Transverse colon (tissue), 4 donors: ENCODE results near the gene OVCH2. TPM values are rescaled to one million over a fixed set of nuclear protein-coding genes. Genes with fewer than 3 reads are reported as not detected.

ENCODE experiments used
- DNase-seq: peaks from one replicate; pipeline ENCODE4 v3.0.0-alpha.2; 2019
- H3K27ac ChIP-seq, 4 donors: fragments of 200-600 bp; sonication (generic); 2 replicates each; pipeline ENCODE4 v1.5.1; 2016 to 2018; ENCODE audit warnings: inconsistent platforms in 4 of 4
- H3K27me3 ChIP-seq: fragments of 200-600 bp; sonication (generic); 2 replicates; pipeline ENCODE4 v1.5.1; 2017; ENCODE audit warnings: inconsistent platforms
- H3K36me3 ChIP-seq, 4 donors: fragments of 200-600 bp; sonication (generic); 2 replicates each; pipeline ENCODE4 v1.5.1; 2017 to 2019; ENCODE audit warnings: inconsistent platforms in 4 of 4
- H3K4me1 ChIP-seq, 4 donors: fragments of 200-600 bp; sonication (generic); 2 replicates each; pipeline ENCODE4 v1.5.1; 2017 to 2020; ENCODE audit warnings: inconsistent platforms in 4 of 4
- H3K4me3 ChIP-seq, 4 donors: fragments of 200-600 bp; sonication (generic); 1 replicate in 1 of 4; 2 replicates in 3 of 4; pipeline versions ENCODE4 v1.5.1 to v1.6.1; 2017 to 2019; ENCODE audit warnings: inconsistent platforms in 4 of 4
- H3K9me3 ChIP-seq, 2 donors: fragments of 200-600 bp; sonication (generic); 2 replicates each; pipeline ENCODE4 v1.5.1; 2017 to 2019; ENCODE audit warnings: inconsistent platforms in 2 of 2
- EP300 ChIP-seq: sonication (generic); formaldehyde crosslinking; IDR thresholded peaks from one replicate; pipeline ENCODE4 v1.6.1; 2017; ENCODE audit warnings: antibody characterized with exemption, low read depth
- POLR2A ChIP-seq: fragments of 450-650 bp; IDR thresholded peaks from one replicate; pipeline ENCODE4 v1.6.1; 2016; ENCODE audit warnings: antibody characterized with exemption, mild to moderate bottlenecking, moderate library complexity
- POLR2AphosphoS5 ChIP-seq, 3 donors: sonication (generic); formaldehyde crosslinking; IDR thresholded peaks; one replicate each; pipeline ENCODE4 v1.6.1; 2016; ENCODE audit warnings: antibody characterized with exemption in 3 of 3
- WGBS, 2 donors: methylation state at CpG; one replicate each; pipeline ENCODE4 v1.1.5; 2018; ENCODE audit warnings: low coverage in 1 of 2; 5-methylcytosine and 5-hydroxymethylcytosine counted together
- in situ Hi-C, 4 donors: fragments of 200-750 bp; cut with MboI; loops; one replicate each; pipeline versions ENCODE4 v1.15.0 to v1.15.1; 2017; ENCODE audit warnings: low sequenced_read_pairs in 3 of 4, low pct_ligation_motif_present in 1 of 4, low pct_unique_long_range_greater_than_20kb in 1 of 4
- intact Hi-C: fragments of 100-400 bp; cut with DNase I; formaldehyde crosslinking; loops from one replicate; pipeline ENCODE4 v1.15.1; 2023; ENCODE audit warnings: low total_unique reads
- total RNA-seq, 4 donors: library from RNA; depleted of rRNA; stranded (reverse); fragments of >200 nt; gene quantifications; one replicate each; pipeline ENCODE4 v1.1.0, GENCODE V29; 2016
- TF ChIP-seq, protein P1 (sequence below), 5 experiments: fragments of 200-600 bp in 3 of 5; fragments of 450-650 bp in 2 of 5; sonication (generic) in 3 of 5; IDR thresholded peaks; 1 replicate in 2 of 5; 2 replicates in 3 of 5; pipeline ENCODE4 v1.5.1; 2016 to 2017; ENCODE audit warnings: antibody characterized with exemption in 5 of 5, inconsistent platforms in 3 of 5, mild to moderate bottlenecking in 2 of 5, moderate library complexity in 1 of 5

OVCH2 gene
- total RNA-seq, 4 donors from 2014 or later = not detected

DNA sequence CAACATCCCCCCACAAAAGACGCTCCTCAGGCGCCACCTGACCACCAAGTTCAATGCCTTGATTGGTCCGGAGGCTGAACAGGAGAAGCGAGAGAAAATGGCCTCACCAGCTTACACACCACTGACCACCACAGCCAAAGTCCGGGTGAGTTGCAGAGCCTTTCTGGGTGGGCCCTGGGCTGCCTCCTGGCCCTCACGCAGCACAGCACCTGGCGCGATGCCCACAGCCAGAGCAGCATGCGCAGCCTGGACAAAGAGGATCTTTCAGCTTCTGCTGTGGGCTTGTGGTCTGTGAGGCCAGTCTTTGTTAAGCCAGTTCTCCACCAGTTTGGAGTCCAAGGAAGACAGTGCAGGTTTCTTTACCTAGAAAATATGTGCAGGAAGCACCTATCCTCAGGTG, 54.6 kb downstream of the OVCH2 start:
- H3K27ac ChIP-seq = no peak overlapping the region
- H3K4me1 ChIP-seq = peaks cover 0 to 7% (median 0%) of the 10 kb centered on the region in 4 donors
- TF ChIP-seq POLR2AphosphoS5 (IDR thresholded peaks at IDR 0.05) = no peak
- TF ChIP-seq, protein P1, sequence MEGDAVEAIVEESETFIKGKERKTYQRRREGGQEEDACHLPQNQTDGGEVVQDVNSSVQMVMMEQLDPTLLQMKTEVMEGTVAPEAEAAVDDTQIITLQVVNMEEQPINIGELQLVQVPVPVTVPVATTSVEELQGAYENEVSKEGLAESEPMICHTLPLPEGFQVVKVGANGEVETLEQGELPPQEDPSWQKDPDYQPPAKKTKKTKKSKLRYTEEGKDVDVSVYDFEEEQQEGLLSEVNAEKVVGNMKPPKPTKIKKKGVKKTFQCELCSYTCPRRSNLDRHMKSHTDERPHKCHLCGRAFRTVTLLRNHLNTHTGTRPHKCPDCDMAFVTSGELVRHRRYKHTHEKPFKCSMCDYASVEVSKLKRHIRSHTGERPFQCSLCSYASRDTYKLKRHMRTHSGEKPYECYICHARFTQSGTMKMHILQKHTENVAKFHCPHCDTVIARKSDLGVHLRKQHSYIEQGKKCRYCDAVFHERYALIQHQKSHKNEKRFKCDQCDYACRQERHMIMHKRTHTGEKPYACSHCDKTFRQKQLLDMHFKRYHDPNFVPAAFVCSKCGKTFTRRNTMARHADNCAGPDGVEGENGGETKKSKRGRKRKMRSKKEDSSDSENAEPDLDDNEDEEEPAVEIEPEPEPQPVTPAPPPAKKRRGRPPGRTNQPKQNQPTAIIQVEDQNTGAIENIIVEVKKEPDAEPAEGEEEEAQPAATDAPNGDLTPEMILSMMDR (IDR thresholded peaks at IDR 0.05) = no peak
- TF ChIP-seq POLR2A = no peak
- no peak for TF ChIP-seq EP300
- in situ Hi-C loops (loop anchor here in 2 of 4 donors (25.0 kb wide), 1 partner anchor 89 kb away; no protein-coding TSS in a partner anchor), intact Hi-C loops (no loop called here)
- no peaks in the 10 kb centered on the region for H3K27me3 ChIP-seq
- no peaks in the 10 kb centered on the region for H3K9me3 ChIP-seq
- DNase-seq = no peak
- no peak overlapping the region for H3K4me3 ChIP-seq
- 88% methylated on average over 9 of the region's 9 CpGs; no CpG with 5 or more reads in 1 of the 2 donors for WGBS, 2 donors
- peaks cover 0 to 31% (median 14%) of the 10 kb centered on the region in 4 donors for H3K36me3 ChIP-seq

DNA sequence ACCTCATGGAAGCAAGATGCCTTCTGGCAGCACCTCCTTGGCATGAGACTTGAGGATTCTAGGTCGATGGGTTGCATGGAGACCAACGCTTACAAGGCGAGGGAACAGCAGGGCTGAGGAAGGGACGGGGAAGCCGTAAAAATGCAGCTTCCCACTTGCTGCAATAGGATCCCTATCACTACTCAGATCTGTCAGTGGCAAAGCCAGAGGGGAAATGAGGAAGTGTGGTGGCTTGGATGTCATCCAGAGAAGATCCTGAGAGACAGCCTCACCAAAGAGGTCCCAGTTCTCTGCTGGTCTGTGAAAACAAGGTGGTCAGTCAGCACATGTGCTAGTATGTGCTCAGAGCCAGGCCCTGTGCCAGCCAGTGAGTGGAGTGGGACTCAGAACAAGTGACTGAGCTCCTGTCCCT, 55.1 kb downstream of the OVCH2 start:
- H3K27me3 ChIP-seq = no peaks in the 10 kb centered on the region
- no peak overlapping the region for H3K4me3 ChIP-seq
- peaks cover 0 to 31% (median 14%) of the 10 kb centered on the region in 4 donors for H3K36me3 ChIP-seq
- TF ChIP-seq POLR2A = no peak
- TF ChIP-seq, protein P1 (IDR thresholded peaks at IDR 0.05) = no peak
- TF ChIP-seq POLR2AphosphoS5 (IDR thresholded peaks at IDR 0.05) = no peak
- TF ChIP-seq EP300 = no peak
- in situ Hi-C loops = loop anchor here in 2 of 4 donors (25.0 kb wide), 1 partner anchor 89 kb away; no protein-coding TSS in a partner anchor
- 83% methylated on average over 5 of the region's 5 CpGs; no CpG with 5 or more reads in 1 of the 2 donors for WGBS, 2 donors
- H3K4me1 ChIP-seq = peaks cover 0 to 7% (median 0%) of the 10 kb centered on the region in 4 donors
- DNase-seq = no peak
- intact Hi-C loops = no loop called here
- no peaks in the 10 kb centered on the region for H3K9me3 ChIP-seq
- H3K27ac ChIP-seq = no peak overlapping the region

DNA sequence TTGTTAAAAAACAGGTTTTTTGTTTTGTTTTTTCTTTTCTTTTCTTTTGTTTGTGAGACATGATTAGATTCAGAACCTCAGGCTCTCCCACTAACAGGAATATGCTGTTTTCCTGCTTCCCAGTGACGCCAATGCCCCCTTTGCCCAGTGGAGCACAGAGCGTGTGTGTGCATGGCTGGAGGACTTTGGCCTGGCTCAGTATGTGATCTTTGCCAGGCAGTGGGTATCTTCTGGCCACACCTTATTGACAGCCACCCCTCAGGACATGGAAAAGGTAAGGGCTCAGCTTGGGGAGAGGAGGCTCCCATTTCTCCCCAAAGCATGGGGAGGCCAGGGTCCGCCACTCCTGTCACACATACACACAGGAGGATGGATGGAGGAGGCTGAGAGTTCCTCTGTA, 58.0 kb downstream of the OVCH2 start:
- DNase-seq = no peak
- Histone ChIP-seq H3K27me3 (no peaks in the 10 kb centered on the region), H3K4me1 (peaks cover 0 to 7% (median 0%) of the 10 kb centered on the region in 4 donors), H3K4me3 (no peak overlapping the region), H3K36me3 (peaks cover 0 to 36% (median 12%) of the 10 kb centered on the region in 4 donors), H3K9me3 (no peaks in the 10 kb centered on the region), H3K27ac (no peak overlapping the region)
- in situ Hi-C loops (no loop called here), intact Hi-C loops (no loop called here)
- WGBS, 2 donors = 73 to 80% methylated on average over 2 to 3 of the region's 3 CpGs
- TF ChIP-seq POLR2A (no peak), POLR2AphosphoS5 (IDR thresholded peaks at IDR 0.05) (no peak), EP300 (no peak)
- TF ChIP-seq, protein P1 (IDR thresholded peaks at IDR 0.05) = no peak

DNA sequence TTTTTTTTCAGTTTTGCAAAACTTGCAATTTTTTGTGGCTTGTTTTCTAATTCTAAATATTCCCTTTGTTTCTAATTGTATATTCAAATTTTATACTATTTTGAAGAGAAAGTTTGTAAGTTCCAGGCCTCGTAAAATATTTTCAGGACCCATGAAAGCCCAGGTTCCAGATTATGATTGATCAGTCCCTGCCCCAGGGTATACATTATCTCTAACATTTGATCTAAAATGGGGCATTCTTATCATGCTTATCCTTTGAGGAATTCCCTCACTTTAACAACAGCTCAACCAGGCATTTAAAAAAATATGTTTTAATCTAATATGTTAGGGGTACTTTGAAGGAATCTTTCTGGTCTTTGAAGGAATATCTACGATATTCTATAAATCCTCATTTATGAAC, 59.4 kb downstream of the OVCH2 start:
- in situ Hi-C loops = no loop called here
- H3K36me3 ChIP-seq = peaks cover 0 to 45% (median 19%) of the 10 kb centered on the region in 4 donors
- H3K27ac ChIP-seq = no peak overlapping the region
- H3K27me3 ChIP-seq = no peaks in the 10 kb centered on the region
- intact Hi-C loops = no loop called here
- no peak for DNase-seq
- no peak overlapping the region for H3K4me3 ChIP-seq
- no peak for TF ChIP-seq POLR2A
- TF ChIP-seq, protein P1 (IDR thresholded peaks at IDR 0.05) = no peak
- TF ChIP-seq POLR2AphosphoS5 (IDR thresholded peaks at IDR 0.05) = no peak
- no peak for TF ChIP-seq EP300
- no peaks in the 10 kb centered on the region for H3K9me3 ChIP-seq
- peaks cover 0 to 7% (median 0%) of the 10 kb centered on the region in 4 donors for H3K4me1 ChIP-seq
- 90 to 99% methylated on average over 2 of the region's 2 CpGs for WGBS, 2 donors
